ENCODE results near the gene MRPL36. TPM values are rescaled to one million over a fixed set of nuclear protein-coding genes. Genes with fewer than 3 reads are reported as not detected.

The MRPL36 gene
- total RNA-seq, 1 experiment from 2014 or later: 79.9 TPM

DNA sequence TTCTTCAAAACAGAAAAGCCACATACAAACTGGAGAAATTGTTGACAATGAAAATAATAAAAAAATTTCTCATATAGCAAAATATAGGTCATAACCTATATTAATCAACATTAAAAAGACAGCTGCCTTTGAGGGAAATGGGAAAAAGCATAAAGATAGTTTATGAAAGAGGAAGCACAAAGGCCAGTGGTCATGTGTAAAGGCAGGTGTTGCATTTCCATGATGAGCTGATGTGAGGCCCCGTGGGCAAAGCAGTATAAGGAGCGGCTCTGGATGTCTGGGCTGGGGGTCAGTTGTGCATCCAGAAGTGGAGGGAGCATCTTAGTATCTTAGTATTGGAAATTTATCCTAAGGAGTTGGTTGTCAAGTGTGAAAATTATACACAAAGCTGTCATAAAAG lies 19.8 kb upstream of the MRPL36 start:
- no peaks in the 10 kb centered on the region for H3K4me1 ChIP-seq (ENCODE audit: control insufficient read depth, insufficient read depth, low read length)
- no peaks in the 10 kb centered on the region for H3K9me3 ChIP-seq (ENCODE audit: control insufficient read depth, insufficient read depth, low read depth, low read length)
- ChIA-PET POLR2A (no interaction called here), CTCF (no interaction called here)
- no peak overlapping the region for H3K27ac ChIP-seq (ENCODE audit: low read length)
- ATAC-seq (no peak), DNase-seq (ENCODE audit: low read depth, low spot score) (no peak)
- H3K4me3 ChIP-seq (ENCODE audit: low read depth in 2 of 2, low read length in 2 of 2): no peak overlapping the region
- peaks cover 12% of the 10 kb centered on the region for H3K36me3 ChIP-seq (ENCODE audit: control insufficient read depth, insufficient read depth, low read length)
- no TSS peak for BruUV-seq (replicated peaks)
- in situ Hi-C loops (cut with HindIII; ENCODE audit: low pct_unique_long_range_greater_than_20kb, low sequenced_read_pairs): no loop called here
- intact Hi-C loops (cut with micrococcal nuclease; ENCODE audit: unreplicated experiment): no loop called here
- TF ChIP-seq TCF7L2 (IDR thresholded peaks at IDR 0.05; ENCODE audit: low read depth, low read length): no peak
- TF ChIP-seq SIN3A (IDR thresholded peaks at IDR 0.05; ENCODE audit: borderline replicate concordance, insufficient read depth, low read depth, low read length): no peak
- TF ChIP-seq, protein P1, sequence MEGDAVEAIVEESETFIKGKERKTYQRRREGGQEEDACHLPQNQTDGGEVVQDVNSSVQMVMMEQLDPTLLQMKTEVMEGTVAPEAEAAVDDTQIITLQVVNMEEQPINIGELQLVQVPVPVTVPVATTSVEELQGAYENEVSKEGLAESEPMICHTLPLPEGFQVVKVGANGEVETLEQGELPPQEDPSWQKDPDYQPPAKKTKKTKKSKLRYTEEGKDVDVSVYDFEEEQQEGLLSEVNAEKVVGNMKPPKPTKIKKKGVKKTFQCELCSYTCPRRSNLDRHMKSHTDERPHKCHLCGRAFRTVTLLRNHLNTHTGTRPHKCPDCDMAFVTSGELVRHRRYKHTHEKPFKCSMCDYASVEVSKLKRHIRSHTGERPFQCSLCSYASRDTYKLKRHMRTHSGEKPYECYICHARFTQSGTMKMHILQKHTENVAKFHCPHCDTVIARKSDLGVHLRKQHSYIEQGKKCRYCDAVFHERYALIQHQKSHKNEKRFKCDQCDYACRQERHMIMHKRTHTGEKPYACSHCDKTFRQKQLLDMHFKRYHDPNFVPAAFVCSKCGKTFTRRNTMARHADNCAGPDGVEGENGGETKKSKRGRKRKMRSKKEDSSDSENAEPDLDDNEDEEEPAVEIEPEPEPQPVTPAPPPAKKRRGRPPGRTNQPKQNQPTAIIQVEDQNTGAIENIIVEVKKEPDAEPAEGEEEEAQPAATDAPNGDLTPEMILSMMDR (IDR thresholded peaks at IDR 0.05): no peak
- TF ChIP-seq, protein P2, sequence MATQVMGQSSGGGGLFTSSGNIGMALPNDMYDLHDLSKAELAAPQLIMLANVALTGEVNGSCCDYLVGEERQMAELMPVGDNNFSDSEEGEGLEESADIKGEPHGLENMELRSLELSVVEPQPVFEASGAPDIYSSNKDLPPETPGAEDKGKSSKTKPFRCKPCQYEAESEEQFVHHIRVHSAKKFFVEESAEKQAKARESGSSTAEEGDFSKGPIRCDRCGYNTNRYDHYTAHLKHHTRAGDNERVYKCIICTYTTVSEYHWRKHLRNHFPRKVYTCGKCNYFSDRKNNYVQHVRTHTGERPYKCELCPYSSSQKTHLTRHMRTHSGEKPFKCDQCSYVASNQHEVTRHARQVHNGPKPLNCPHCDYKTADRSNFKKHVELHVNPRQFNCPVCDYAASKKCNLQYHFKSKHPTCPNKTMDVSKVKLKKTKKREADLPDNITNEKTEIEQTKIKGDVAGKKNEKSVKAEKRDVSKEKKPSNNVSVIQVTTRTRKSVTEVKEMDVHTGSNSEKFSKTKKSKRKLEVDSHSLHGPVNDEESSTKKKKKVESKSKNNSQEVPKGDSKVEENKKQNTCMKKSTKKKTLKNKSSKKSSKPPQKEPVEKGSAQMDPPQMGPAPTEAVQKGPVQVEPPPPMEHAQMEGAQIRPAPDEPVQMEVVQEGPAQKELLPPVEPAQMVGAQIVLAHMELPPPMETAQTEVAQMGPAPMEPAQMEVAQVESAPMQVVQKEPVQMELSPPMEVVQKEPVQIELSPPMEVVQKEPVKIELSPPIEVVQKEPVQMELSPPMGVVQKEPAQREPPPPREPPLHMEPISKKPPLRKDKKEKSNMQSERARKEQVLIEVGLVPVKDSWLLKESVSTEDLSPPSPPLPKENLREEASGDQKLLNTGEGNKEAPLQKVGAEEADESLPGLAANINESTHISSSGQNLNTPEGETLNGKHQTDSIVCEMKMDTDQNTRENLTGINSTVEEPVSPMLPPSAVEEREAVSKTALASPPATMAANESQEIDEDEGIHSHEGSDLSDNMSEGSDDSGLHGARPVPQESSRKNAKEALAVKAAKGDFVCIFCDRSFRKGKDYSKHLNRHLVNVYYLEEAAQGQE (IDR thresholded peaks at IDR 0.05; ENCODE audit: insufficient read depth in 1 of 2, low read depth in 2 of 2, low read length in 1 of 2): no peak
- TF ChIP-seq POLR2AphosphoS5 (IDR thresholded peaks at IDR 0.05; ENCODE audit: low read depth, low read length): no peak
- no peaks in the 10 kb centered on the region for H3K27me3 ChIP-seq (ENCODE audit: control insufficient read depth, insufficient read depth, low read length)

DNA sequence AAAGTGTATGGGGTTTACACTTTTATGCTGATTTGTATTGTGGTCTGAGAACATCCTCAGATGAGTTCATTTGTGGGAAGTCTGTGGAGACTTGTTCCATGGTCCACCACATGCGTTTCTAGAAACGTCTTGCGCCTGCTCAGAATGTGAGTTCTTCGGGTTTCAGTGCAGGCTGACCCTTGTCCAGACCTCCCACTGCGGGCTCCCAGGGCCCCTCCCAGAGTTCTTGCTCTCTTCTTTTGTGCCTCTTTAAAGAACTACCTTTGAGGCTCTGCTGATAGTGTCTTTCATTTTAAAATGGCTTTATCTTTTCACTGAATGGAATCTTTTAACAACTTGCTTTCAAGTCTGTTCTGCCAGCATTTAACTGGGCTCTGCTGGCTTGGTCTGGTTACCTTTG lies 19.1 kb upstream of the MRPL36 start:
- no TSS peak for BruUV-seq (replicated peaks)
- peaks cover 12% of the 10 kb centered on the region for H3K36me3 ChIP-seq (ENCODE audit: control insufficient read depth, insufficient read depth, low read length)
- CTCF ChIA-PET: no interaction called here
- in situ Hi-C loops (cut with HindIII; ENCODE audit: low pct_unique_long_range_greater_than_20kb, low sequenced_read_pairs) (no loop called here), intact Hi-C loops (cut with micrococcal nuclease; ENCODE audit: unreplicated experiment) (no loop called here)
- no peaks in the 10 kb centered on the region for H3K9me3 ChIP-seq (ENCODE audit: control insufficient read depth, insufficient read depth, low read depth, low read length)
- DNase-seq (ENCODE audit: low read depth, low spot score): no peak
- no peaks in the 10 kb centered on the region for H3K27me3 ChIP-seq (ENCODE audit: control insufficient read depth, insufficient read depth, low read length)
- H3K4me1 ChIP-seq (ENCODE audit: control insufficient read depth, insufficient read depth, low read length): no peaks in the 10 kb centered on the region
- no peak for ATAC-seq
- H3K4me3 ChIP-seq (ENCODE audit: low read depth in 2 of 2, low read length in 2 of 2): no peak overlapping the region
- no peak overlapping the region for H3K27ac ChIP-seq (ENCODE audit: low read length)
- TF ChIP-seq TCF7L2 (IDR thresholded peaks at IDR 0.05; ENCODE audit: low read depth, low read length) (no peak), SIN3A (IDR thresholded peaks at IDR 0.05; ENCODE audit: borderline replicate concordance, insufficient read depth, low read depth, low read length) (no peak), POLR2AphosphoS5 (IDR thresholded peaks at IDR 0.05; ENCODE audit: low read depth, low read length) (no peak)
- TF ChIP-seq, protein P1 (IDR thresholded peaks at IDR 0.05): no peak
- TF ChIP-seq, protein P2 (IDR thresholded peaks at IDR 0.05; ENCODE audit: insufficient read depth in 1 of 2, low read depth in 2 of 2, low read length in 1 of 2): no peak
- POLR2A ChIA-PET: no interaction called here
